Activated CD4-positive, alpha-beta T cell treated with anti-CD3 and anti-CD28 coated beads for 48 hours (primary cell): ENCODE measurements around the gene MCF2L2.

Experiments used
- DNase-seq: peaks from one replicate; pipeline ENCODE4 v3.0.0-alpha.2; 2020

MCF2L2 gene

DNA sequence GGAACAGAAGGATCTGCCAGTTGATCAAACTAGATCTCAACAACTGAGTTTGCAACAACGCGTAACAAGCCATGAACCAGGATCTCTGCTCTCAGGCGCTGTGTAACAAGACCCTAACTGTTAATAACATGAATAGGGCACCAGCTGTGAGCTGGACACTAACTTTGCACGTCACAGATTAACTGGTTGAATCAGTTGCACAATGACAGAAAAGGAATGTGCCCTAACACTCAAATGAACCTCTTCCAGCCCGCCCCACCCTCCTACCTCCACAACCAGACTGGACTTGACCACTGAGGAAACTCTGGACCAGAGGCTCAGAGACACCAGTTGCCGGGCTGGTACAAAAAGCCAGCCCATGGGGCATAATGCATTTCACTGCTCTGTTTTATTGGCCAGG is 34.3 kb downstream of the MCF2L2 start:
- DNase-seq: no peak

DNA sequence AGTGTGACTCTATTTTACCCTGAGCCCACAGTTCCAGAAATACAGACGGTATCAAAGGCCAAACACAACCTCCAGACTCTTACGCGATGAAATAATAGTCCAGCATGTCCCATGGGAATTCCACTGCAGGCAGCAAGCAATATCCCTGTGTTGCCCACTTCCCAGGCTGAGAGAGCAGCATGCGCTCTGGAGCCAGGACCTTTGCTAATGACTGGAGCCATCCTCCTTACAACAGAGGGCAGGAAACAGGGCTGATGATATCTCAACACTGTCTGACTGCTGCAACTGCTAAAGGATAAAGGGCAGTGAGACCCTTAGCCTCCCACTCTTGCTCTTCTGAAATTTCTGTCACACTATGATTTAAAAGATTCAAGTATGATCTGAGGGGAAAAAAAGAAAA is 34.8 kb downstream of the MCF2L2 start:
- DNase-seq: no peak

DNA sequence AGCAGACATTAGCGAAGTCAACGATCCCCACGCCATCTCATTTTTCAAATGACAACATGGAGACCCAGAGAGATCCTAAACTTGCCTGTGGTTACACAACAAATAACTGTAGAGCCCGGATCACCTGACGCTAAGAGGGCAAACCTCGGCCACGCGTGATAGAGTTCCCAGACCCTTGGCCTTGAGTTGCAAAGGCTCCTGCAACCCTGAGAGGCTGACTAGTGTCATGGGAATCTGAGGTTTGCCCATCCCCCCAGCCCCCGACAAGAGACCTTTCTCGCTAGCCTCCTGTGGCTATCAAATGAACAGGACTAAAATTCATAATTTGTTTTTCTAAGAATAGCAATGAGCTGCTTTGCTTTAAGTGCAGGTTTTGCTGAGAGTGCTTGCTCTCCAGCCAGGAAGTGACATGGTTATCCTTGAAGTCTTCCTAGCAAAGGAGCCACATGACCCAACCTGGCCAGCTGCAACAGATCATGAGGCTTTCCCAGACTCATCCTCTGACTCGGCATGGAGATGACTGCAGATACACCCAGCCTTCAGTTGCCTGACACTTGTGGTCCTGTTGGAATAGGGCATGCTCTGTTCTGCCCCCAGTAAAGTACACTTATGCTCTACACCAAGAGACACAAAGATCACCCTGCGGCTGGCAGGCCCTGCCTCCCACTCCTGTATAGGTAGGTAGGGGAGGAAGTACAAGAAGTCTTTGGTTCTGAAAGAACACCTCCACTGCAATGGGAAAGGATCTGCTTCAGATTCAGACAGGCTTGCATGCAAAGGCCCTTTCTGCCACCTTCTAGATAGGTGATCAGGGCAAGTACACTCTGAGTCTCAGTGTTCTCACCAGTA is 36.0 kb downstream of the MCF2L2 start:
- no peak for DNase-seq

DNA sequence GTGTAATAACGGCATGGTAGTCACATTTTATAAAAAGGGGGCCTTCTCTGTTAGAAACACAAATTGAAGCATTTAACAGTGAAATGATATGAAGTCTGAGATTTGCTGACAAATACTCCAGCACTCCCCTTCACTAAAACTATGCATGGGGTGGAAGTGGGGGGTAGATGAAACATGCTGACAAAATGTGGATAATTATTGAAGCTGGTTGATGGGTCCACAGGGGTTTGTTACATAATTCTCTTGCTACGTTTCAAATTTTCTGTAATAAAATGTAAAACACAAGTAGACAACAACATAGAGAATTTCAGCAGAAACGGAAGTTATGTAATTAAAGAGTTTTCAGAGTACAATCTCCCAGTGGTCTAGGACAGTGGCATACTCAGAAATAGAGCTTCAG is 37.0 kb downstream of the MCF2L2 start:
- no peak for DNase-seq

DNA sequence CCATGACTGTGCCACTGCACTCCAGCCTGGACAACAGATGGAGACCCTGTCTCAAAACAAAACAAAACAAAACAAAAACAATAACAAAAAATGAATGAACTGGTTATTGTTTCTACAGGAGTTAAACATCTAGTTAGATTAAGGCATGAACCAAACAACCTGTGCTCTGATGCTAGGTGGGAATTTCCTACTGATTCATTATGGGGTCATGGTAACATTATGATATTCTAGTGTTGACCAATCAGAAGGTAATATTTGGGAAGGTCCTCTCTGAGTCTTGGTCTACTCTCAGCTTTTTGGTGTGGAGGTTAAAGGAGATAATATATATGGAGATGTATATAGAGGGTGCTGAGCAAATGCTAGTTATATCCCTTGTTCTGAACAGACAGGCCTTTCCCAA is 37.6 kb downstream of the MCF2L2 start:
- no peak for DNase-seq

DNA sequence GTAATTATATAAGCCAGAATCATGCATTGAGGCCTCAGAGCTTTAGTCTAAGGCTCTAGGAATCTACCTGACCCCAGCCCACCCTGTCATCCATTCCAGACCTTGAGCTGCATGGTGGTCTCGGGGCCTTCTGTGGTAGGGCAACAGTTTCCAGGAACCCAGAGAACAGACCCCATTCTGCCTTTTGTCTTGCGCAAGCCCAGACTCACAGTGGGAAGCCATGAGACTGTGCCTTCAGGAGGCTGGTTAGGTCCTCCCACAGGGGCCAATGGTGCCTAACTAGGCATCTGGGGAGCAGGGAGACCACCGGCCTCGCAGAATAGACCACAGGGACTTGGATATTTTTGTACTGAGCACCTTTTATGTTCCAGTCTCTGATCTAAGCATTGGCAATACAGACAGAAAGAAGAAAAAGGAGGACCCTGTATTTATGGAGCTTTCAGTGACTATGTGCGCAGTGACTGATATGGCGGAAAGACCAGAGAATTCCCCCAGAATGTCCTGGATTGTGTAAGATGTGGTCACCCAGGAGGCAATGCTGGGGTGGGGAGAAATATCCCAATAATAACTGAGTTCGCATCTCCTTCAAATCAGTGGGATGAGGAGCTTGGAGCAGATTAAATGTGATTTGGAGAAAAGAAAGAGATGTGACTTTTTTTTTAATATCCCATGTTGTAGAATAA is 40.1 kb downstream of the MCF2L2 start:
- DNase-seq: no peak

DNA sequence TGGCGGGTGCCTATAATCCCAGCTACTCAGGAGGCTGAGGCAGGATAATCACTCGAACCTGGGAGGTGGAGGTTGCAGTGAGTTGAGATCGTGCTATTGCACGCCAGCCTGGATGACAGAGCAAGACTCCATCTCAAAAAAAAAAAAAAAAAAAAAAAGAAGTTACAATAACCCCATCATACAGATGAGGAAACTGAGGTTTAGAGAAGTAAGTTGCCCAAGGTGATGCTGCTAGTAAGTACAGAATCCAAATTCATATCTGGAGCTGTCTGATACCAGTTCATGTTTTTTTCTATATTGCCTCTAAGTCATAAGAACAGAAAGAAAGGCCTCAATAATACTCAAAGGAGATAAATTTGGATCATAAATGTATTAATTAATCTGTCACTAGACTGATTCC is 40.6 kb downstream of the MCF2L2 start:
- DNase-seq: no peak

DNA sequence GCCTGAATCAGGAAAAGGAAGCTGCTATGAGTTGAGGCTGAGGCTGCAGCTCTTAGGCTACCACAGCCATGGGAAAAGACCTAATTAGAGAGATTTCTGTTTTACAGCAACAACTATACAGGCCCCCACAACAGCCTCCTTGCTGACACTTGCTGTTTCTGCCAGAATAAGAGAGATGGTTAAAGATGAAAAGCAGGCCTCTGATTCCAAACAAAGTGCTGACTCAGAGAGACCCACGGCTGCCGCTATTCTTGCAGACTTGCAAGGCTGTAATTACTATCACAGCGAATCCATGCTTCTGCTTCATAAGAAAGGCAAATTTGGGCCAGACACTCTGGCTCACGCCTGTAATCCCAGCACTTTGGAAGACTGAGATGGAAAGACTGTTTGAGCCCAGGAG is 41.8 kb downstream of the MCF2L2 start:
- DNase-seq: no peak

DNA sequence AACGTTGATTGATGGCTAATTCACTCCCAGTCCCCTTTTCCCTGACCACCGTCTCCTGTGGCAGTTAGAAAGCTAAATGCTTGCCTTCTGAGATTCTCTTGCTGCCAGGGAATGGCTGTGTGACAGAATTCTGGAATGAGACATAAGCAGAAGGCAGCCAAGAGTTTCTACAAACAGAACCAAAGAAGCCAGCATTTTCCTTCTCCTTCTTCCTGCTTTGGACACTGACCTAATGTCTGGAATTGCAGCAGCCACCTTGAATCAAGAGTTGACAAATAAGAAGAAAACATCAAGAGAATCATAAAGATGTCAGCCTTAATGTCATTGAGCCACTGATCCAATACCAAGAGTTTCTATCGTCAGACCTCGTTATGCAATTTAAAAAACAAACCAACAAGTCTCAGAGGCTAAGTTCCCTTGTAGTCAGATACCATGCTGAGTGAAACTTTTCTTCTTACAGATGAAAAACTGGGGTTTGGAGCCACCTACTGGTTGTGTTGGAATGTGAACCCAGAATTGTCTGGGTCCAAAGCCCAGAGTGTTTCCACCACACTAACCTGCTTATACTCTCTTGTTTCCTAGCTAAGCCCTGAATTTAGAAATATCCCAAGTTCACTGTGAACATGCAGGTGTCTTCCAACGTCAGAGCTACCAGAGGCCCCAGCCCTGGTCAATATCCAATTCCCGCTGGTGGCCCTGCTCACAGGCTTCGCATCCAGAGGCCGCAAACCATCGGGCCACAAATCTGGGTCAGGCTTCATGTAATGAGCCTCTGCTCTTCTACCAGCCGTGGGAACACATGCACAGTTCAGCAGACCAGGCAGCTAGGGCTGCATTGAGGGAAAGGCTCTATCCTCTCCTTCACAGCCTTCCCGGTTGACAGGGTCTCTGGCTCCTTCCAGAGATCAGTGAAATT is 42.5 kb downstream of the MCF2L2 start:
- peak; percentile 72 for DNase-seq

DNA sequence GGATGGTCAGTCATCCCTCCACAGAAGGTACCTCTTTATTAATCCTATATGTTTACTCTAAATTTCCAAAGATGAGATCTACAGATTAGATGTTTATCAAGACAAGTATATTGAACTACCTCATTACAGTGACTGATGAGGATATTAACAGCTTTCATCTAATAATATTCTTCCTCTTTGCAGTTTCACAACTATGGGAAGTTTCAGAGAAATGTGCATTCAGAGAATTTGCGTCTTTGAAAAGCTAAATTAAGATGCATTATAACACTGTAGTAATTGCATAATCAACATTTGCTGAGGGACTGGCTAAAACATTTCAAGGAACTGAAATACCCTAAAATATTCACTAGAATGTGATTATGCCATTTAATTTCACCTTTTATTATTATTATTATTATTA is 46.7 kb downstream of the MCF2L2 start:
- DNase-seq: no peak

DNA sequence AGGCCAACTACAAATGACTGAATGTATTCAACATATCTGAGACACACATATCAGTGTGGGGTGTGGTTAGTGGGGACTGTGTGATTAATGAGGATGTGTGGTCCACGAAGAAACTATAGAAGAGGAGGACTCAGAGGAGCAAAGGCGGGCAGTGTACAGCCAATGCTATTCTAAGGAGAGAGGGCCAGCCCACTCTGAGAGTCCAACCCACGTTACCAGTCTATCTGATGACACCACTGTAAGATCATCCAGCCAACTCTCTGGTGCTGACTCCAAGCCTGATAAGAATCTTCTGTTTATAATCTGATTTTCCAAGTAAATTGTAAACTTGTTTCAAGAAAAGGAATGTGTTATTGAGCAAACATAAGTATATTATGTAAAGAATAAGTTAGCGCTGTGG is 47.2 kb downstream of the MCF2L2 start:
- peak; percentile 22 for DNase-seq

DNA sequence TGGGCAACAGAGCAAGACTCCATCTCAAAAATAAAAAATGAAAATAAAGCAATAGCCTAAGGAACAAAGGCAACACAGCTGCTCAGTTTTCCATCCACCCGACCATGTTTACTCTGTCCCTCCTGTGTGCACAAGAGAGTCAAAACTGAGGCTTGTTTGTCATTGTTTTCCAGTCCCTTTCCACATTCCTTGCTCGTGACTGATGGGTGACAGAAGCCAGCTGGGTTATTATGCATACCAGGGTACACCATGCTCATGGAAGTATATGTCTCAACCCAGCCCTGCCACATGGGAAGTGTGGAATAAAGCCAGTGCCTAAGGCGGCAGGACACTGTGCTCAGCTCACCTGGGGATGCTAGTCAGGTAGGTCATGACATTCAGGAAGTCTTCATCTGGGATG is 49.5 kb downstream of the MCF2L2 start:
- no peak for DNase-seq

DNA sequence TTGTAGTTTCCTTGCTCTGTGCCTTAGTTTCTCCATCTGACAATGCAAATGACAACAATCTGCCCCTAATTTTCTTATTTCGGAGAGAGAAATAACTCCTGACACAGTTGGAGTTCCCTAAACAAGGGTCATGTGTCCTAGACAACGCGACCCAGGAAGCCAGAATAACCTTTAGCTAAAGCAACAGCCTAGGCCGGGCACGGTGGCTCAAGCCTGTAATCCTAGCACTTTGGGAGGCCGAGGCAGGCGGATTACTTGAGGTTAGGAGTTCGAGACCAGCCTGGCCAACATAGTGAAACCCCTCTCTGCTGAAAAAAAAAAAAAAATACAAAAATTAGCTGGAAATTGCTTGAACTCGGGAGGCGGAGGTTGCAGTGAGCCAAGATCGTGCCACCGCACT is 49.9 kb downstream of the MCF2L2 start:
- no peak for DNase-seq

DNA sequence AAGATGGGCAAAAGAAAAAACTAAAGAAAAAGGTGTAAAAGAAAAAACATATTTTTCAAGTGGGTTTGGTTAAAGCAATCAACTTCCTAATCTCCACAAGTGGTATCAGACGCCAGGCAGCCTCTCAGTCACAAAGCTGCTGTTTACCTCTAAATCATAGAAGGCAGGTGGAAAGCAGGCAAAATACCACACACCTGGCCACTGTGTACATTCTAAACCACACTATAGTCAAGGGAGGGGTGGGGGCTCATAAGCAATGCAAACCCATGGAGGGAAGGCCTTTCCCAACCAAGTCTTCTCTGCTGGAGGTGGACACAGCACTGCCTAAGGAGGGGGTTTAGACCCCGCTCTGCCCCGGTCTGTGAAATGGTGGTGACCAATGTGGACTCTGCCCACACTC is 50.4 kb downstream of the MCF2L2 start:
- DNase-seq: no peak

DNA sequence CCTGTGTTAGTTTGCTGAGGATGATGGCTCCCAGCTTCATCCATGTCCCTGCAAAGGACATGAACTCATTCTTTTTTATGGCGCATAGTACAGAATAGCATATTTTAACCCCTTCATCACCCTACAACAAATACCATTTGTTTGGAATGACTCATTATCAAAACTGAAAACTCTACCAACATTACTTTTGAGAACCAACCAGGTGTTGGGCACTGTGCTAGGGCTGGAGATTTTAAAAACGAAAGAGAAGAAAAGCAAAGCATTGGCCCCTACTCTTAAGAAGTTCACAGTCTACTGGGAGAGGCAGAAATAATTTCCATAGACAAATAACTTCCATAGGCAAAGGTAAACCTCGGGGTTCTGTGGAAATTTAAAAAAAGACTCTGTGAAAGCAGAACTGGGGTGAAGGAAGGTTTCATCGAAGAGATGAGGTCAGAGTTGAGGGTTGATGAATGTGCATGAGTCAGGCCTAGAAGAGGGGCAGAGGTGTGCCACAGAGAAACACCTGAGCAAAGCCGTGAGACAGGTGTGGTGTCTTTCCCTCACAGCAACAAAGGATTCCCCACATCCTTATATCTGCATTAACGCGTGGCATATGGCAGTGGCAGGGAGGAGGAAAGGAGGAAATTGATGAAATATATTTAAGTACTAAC is 51.0 kb downstream of the MCF2L2 start:
- DNase-seq: peak; percentile 56

DNA sequence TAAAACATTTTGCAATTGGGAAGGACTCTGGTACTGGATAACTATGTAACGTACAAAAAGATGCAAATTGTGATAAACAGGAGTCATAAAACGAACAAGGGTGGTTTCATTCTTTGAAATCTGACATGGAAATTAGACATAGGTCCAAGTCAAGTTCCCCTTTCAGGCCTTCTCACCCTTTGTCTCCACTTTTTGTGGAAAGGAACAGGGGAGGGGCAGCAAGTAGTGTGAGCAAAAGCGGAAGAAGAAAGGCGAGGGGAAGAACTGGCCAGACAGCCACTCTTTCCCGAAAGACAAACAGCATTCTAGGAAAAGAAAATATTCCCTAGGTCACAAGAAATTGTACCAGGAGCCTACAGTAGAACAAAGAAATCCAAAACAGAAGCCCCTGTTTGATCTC is 52.6 kb downstream of the MCF2L2 start:
- DNase-seq: no peak

DNA sequence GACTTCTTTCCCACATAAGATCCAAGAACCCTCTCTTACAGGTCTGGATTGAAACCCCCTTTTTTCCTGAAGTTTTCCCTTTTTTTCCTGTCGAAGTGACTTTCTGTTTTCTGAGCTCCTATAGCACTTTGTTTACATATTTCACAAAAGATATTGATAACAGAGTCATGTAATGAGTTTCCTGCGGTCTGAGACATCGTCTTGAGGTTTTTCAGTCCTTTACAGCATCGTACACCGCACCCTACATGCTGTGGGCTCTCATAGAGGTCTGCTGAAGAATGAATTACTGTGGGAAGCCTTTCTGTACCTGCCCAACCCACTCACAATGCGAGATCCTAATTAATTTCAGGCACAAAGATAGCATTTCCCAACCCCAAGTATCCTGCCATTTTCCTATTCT is 53.1 kb downstream of the MCF2L2 start:
- no peak for DNase-seq

DNA sequence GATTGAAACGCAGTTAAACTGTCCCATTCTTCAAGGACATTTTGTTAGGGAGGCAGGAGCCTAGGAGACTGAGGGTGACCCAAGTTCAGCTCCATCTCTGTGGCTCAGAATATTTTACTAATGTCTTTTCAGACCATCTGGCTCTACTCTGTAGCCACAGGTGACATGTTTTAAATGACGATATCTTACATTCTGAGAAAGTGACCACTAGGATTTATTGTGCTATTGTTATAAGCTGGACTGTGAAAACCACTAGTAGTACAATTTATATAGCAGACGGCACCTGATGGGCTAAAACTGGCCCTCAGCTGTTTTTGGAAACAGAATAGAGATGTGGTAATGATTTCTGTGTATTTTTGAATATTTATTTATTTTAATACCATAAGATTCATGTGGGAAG is 55.5 kb downstream of the MCF2L2 start:
- DNase-seq: no peak

DNA sequence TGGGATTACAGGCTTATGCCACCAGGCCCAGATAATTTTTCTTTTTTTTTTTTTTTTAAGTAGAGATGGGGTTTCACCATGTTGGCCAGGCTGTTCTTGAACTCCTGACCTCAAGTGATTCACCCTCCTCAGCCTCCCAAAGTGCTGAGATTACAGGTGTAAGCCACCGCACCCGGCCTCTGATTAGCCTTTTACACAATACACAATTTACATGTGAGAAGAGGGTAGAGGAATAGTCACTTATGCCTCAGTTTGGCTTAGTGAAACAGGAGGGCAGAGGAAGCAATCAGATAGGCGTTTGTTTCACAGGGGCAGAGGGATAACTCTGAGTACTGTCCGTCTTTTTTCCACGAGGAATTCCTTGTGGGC is 56.8 kb downstream of the MCF2L2 start:
- DNase-seq: peak; percentile 57

DNA sequence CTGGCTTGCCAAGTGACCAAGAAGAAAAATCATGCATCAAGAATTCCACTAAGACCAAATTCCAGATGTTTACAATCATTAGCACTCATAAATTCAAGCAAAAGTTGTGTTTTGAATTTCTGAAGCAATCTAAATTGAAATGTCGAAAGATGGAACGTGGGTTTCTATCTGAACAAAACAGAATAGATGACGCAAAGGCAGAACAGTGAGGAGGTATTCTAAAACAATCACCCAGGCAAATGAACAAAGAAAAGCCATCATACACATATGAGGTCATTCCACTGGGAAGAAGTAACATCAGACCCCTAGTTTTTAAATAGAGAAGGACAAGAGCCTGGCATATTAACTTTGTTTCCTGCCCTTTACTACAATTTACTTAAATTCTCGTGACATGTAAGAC is 58.0 kb downstream of the MCF2L2 start:
- DNase-seq: no peak

DNA sequence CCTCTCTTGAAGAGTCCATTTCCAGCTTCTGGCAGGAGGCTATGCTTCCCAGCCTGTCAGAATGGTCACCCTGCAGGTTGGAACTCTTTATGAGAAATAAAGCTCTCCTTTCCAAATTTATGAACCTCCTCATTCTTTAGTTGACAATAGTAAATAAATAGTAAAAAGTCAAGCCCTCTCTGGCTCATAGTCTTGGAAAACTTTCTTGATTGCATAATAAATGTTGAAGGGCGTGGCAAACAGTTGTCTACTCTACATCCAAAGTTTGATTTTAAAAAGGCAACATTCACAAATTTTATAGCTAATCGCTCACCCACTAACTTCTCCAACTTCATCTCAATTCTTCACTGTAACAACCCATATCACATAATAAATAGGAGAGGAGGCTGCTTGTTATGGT is 58.8 kb downstream of the MCF2L2 start:
- DNase-seq: no peak

DNA sequence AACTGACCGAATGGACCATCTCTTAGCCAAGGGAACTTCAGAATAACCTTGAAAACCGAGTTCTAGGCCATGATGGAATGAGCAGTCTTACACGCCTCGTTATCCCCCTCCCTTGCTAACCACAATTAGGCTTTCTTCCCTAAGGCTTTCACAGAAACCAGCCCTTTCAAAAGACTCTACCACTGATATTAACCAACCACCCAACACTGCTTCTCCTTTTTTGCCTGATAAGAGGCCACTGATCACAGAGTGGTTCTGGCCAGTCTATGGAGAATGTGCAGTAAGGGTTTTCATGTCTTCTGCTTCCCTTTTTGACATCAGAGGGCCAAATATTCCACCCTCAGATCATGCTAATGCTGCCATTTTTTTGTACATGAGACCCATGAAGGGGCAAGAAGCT is 59.3 kb downstream of the MCF2L2 start:
- no peak for DNase-seq

DNA sequence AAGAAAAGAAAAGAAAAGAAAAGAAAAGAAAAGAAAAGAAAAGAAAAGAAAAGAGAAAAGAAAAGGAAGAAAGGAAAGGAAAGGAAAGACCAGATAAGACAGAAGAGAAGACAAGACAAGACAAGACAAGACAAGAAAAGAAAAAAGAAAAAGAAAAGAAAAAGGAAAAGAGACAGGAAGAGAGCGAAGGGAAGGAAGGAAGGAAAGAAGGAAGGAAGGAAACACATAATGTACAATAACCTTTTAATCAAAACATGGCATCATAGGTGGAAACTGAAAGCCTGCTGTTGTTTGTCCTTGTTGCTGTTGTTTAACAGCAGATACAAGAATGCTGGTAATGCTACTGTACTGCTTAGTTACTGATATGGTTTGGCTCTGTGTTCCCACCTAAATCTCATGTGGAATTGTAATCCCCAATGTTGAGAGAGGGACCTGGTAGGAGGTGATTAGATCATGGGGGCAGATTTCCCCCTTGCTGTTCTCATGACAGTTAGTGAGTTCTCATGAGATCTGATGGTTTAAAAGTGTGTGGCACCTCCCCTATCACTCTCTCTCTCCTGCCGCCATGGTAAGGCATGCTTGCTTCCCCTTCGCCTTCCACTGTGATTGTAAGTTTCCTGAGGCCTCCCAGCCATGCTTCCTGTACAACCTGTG is 67.3 kb downstream of the MCF2L2 start:
- no peak for DNase-seq
